Nephron (organoid): ENCODE results near the gene EPGN.
"Not testable (repeated sequence)": the region's sequence is repeated elsewhere in the genome, so short reads cannot be mapped to it uniquely, and the experiment has no call there.

Source experiments
- H3K27ac Mint-ChIP-seq, 3 experiments: 2 replicates each; pipeline ENCODE4 v1.8.0; 2020; ENCODE audit warnings: mixed read lengths in 3 of 3, mild to moderate bottlenecking in 2 of 3, moderate library complexity in 1 of 3
- H3K27me3 Mint-ChIP-seq: 2 replicates; pipeline ENCODE4 v1.8.0; 2021; ENCODE audit warnings: low read depth, mild to moderate bottlenecking, moderate library complexity, mixed read lengths
- H3K36me3 Mint-ChIP-seq: 2 replicates; pipeline ENCODE4 v1.8.0; 2020; ENCODE audit warnings: low read depth, mixed read lengths
- H3K4me1 Mint-ChIP-seq: 2 replicates; pipeline ENCODE4 v1.8.0; 2020; ENCODE audit warnings: mixed read lengths
- H3K4me3 Mint-ChIP-seq, 3 experiments: 2 replicates each; pipeline ENCODE4 v1.8.0; 2020; ENCODE audit warnings: mild to moderate bottlenecking in 3 of 3, mixed read lengths in 3 of 3, moderate library complexity in 2 of 3
- H3K9me3 Mint-ChIP-seq: 2 replicates; pipeline ENCODE4 v1.8.0; 2020; ENCODE audit warnings: mixed read lengths
- CTCF ChIP-seq, 3 experiments: fragments of 200-600 bp; sonication (generic); IDR thresholded peaks; one replicate each; pipeline ENCODE4 v1.5.0; 2021; ENCODE audit warnings: antibody characterized with exemption in 3 of 3; ENCODE audit not compliant: unreplicated experiment in 3 of 3

The EPGN gene

GRCh38 chr4:74331944-74332343 lies 23.7 kb downstream of the EPGN start:
- Mint-ChIP-seq H3K4me1 (no peaks in the 10 kb centered on the region), H3K4me3 (no peak overlapping the region), H3K9me3 (peaks cover 5% of the 10 kb centered on the region), H3K27me3 (peaks cover 6% of the 10 kb centered on the region), H3K36me3 (no peaks in the 10 kb centered on the region), H3K27ac (no peak overlapping the region)
- TF ChIP-seq CTCF (IDR thresholded peaks at IDR 0.05; ENCODE audit: unreplicated experiment in 3 of 3): no peak

- no peaks in the 10 kb centered on the region for H3K36me3 Mint-ChIP-seq
- no peak for TF ChIP-seq CTCF (IDR thresholded peaks at IDR 0.05; ENCODE audit: unreplicated experiment in 3 of 3)
These were observed 26.4 kb downstream of the EPGN start for GRCh38 chr4:74334636-74335035.

GRCh38 chr4:74335341-74336021 lies 27.2 kb downstream of the EPGN start:
- H3K9me3 Mint-ChIP-seq: peaks cover 4% of the 10 kb centered on the region
- no peaks in the 10 kb centered on the region for H3K4me1 Mint-ChIP-seq
- H3K27ac Mint-ChIP-seq: no peak overlapping the region
- H3K27me3 Mint-ChIP-seq: peaks cover 6% of the 10 kb centered on the region
- no peak overlapping the region for H3K4me3 Mint-ChIP-seq
- TF ChIP-seq CTCF (IDR thresholded peaks at IDR 0.05; ENCODE audit: unreplicated experiment in 3 of 3): no peak
- no peaks in the 10 kb centered on the region for H3K36me3 Mint-ChIP-seq

More at GRCh38 chr4:74334636-74335035, 26.4 kb downstream of the EPGN start:
- H3K4me3 Mint-ChIP-seq: no peak overlapping the region
- H3K27me3 Mint-ChIP-seq: peaks cover 6% of the 10 kb centered on the region
- H3K4me1 Mint-ChIP-seq: no peaks in the 10 kb centered on the region
- H3K27ac Mint-ChIP-seq: no peak overlapping the region
- no peaks in the 10 kb centered on the region for H3K9me3 Mint-ChIP-seq

- no peak for TF ChIP-seq CTCF (IDR thresholded peaks at IDR 0.05; ENCODE audit: unreplicated experiment in 3 of 3)
- H3K4me3 Mint-ChIP-seq: no peak overlapping the region
- no peaks in the 10 kb centered on the region for H3K36me3 Mint-ChIP-seq
- peaks cover 6% of the 10 kb centered on the region for H3K27me3 Mint-ChIP-seq
- peaks cover 15% of the 10 kb centered on the region for H3K9me3 Mint-ChIP-seq
- H3K27ac Mint-ChIP-seq: no peak overlapping the region
- no peaks in the 10 kb centered on the region for H3K4me1 Mint-ChIP-seq
These were observed 30.6 kb downstream of the EPGN start for GRCh38 chr4:74338792-74339333.

GRCh38 chr4:74339501-74339900 lies 31.2 kb downstream of the EPGN start:
- Mint-ChIP-seq H3K4me3 (no peak overlapping the region), H3K36me3 (no peaks in the 10 kb centered on the region), H3K9me3 (peaks cover 20% of the 10 kb centered on the region), H3K27ac (no peak overlapping the region), H3K4me1 (no peaks in the 10 kb centered on the region), H3K27me3 (peaks cover under 1% of the 10 kb centered on the region)
- no peak for TF ChIP-seq CTCF (IDR thresholded peaks at IDR 0.05; ENCODE audit: unreplicated experiment in 3 of 3)

- not testable (repeated sequence) for H3K27me3 Mint-ChIP-seq, H3K4me1 Mint-ChIP-seq, H3K4me3 Mint-ChIP-seq, H3K27ac Mint-ChIP-seq, H3K36me3 Mint-ChIP-seq
- peaks cover 28% of the 10 kb centered on the region for H3K9me3 Mint-ChIP-seq
These were observed 32.2 kb downstream of the EPGN start for GRCh38 chr4:74340421-74340820.
